Gastroesophageal sphincter (tissue), 4 donors: ENCODE measurements around the gene VPS8. TPM values are rescaled to one million over a fixed set of nuclear protein-coding genes. Genes with fewer than 3 reads are reported as not detected.

Experiments
- ATAC-seq: fragments of 150-250 bp; one replicate; pipeline ENCODE4 v1.9.1; 2016; ENCODE audit warnings: mild to moderate bottlenecking, moderate library complexity
- H3K27ac ChIP-seq, 4 donors: fragments of 200-600 bp; sonication (generic) in 3 of 4; 1 replicate in 3 of 4; 2 replicates in 1 of 4; pipeline ENCODE4 v1.5.1; 2016 to 2019
- H3K27me3 ChIP-seq: fragments of 200-600 bp; sonication (generic); one replicate; pipeline ENCODE4 v1.5.1; 2019
- H3K36me3 ChIP-seq, 2 donors: fragments of 200-600 bp; sonication (generic); one replicate each; pipeline ENCODE4 v1.5.1; 2019; ENCODE audit warnings: control low read depth in 1 of 2
- H3K4me1 ChIP-seq, 3 donors: fragments of 200-600 bp; sonication (generic); 1 replicate in 2 of 3; 2 replicates in 1 of 3; pipeline ENCODE4 v1.5.1; 2016 to 2019; ENCODE audit warnings: control low read depth in 2 of 3
- H3K4me3 ChIP-seq, 2 donors: fragments of 200-600 bp; sonication (generic); one replicate each; pipeline ENCODE4 v1.5.1; 2019; ENCODE audit warnings: mild to moderate bottlenecking in 1 of 2, moderate library complexity in 1 of 2
- H3K9me3 ChIP-seq, 3 donors: fragments of 200-600 bp; sonication (generic); one replicate each; pipeline ENCODE4 v1.5.1; 2017 to 2019; ENCODE audit warnings: control low read depth in 2 of 3
- EP300 ChIP-seq: sonication (generic); formaldehyde crosslinking; IDR thresholded peaks from one replicate; pipeline ENCODE4 v1.6.1; 2017; ENCODE audit warnings: antibody characterized with exemption, mild to moderate bottlenecking
- POLR2A ChIP-seq, 2 donors: fragments of 450-650 bp; IDR thresholded peaks; one replicate each; pipeline ENCODE4 v1.6.1; 2017; ENCODE audit warnings: antibody characterized with exemption in 2 of 2, mild to moderate bottlenecking in 2 of 2, moderate library complexity in 1 of 2
- POLR2AphosphoS5 ChIP-seq: sonication (generic); formaldehyde crosslinking; IDR thresholded peaks from one replicate; pipeline ENCODE4 v1.6.1; 2017; ENCODE audit warnings: antibody characterized with exemption
- WGBS, 2 donors: methylation state at CpG; one replicate each; pipeline ENCODE4 v1.1.5; 2018; ENCODE audit warnings: low coverage in 1 of 2; 5-methylcytosine and 5-hydroxymethylcytosine counted together
- total RNA-seq, 4 donors: library from RNA; depleted of rRNA; stranded (reverse); fragments of >200 nt; gene quantifications; one replicate each; pipeline ENCODE4 v1.1.0, GENCODE V29; 2016
- TF ChIP-seq, protein P1 (sequence below), 4 experiments: fragments of 200-600 bp in 2 of 4; fragments of 450-650 bp in 2 of 4; sonication (generic) in 1 of 4; IDR thresholded peaks; one replicate each; pipeline ENCODE4 v1.5.1; 2017 to 2019; ENCODE audit warnings: antibody characterized with exemption in 4 of 4, mild to moderate bottlenecking in 2 of 4, moderate library complexity in 2 of 4

Gene VPS8
- total RNA-seq, 4 donors from 2014 or later: 27.1 to 72.5 (median 40.8) TPM

DNA sequence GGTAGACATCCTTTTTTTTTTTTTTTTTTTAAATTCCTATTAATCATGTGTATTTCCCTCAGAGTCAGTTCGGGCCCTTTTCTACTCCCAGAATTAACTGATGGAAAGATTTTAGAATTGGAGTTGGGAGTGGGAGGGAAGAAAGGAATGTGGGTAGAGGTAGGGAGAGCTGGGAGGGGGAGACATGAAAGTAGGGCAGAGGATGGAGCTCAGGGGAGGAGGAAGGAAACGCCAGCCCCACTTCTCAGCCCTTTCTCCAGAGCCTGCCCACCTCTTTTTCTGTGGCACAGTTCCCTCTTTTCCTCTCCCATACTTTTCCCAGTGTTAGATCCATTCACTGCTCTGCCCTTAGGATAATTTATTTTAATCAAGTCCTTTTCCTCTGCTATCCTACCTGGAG lies 129.4 kb downstream of the VPS8 start:
- H3K27ac ChIP-seq: no peak overlapping the region
- 87 to 95% methylated on average over 2 of the region's 2 CpGs for WGBS, 2 donors
- no peak overlapping the region for H3K4me3 ChIP-seq
- H3K4me1 ChIP-seq: no peaks in the 10 kb centered on the region
- no peaks in the 10 kb centered on the region for H3K27me3 ChIP-seq
- no peaks in the 10 kb centered on the region for H3K9me3 ChIP-seq
- TF ChIP-seq, protein P1, sequence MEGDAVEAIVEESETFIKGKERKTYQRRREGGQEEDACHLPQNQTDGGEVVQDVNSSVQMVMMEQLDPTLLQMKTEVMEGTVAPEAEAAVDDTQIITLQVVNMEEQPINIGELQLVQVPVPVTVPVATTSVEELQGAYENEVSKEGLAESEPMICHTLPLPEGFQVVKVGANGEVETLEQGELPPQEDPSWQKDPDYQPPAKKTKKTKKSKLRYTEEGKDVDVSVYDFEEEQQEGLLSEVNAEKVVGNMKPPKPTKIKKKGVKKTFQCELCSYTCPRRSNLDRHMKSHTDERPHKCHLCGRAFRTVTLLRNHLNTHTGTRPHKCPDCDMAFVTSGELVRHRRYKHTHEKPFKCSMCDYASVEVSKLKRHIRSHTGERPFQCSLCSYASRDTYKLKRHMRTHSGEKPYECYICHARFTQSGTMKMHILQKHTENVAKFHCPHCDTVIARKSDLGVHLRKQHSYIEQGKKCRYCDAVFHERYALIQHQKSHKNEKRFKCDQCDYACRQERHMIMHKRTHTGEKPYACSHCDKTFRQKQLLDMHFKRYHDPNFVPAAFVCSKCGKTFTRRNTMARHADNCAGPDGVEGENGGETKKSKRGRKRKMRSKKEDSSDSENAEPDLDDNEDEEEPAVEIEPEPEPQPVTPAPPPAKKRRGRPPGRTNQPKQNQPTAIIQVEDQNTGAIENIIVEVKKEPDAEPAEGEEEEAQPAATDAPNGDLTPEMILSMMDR (IDR thresholded peaks at IDR 0.05): no peak
- TF ChIP-seq POLR2A (IDR thresholded peaks at IDR 0.05): no peak
- TF ChIP-seq POLR2AphosphoS5: no peak
- no peak for TF ChIP-seq EP300
- H3K36me3 ChIP-seq: peaks cover 0 to 83% of the 10 kb centered on the region in 2 donors
- ATAC-seq: no peak

DNA sequence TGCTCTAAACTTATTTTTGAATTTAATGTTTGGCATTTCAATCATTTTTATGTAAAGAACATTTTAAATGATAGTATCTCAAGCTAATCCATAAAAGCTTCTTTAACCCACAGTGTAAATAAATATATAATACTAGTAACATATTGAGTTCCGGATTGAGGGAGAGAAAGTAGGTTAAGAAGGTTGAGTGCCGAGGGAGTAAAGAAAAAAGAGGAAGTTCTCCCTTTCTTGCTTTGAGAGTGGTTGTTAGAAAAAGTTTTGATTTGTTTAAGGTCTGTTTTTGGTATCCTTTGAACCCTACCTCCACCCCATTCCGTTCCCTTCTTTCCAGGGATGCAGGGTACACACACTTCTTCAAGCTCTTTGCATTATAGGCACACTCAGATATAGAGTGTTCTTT lies 130.8 kb downstream of the VPS8 start:
- 93 to 100% methylated on average over 3 of the region's 3 CpGs for WGBS, 2 donors
- H3K27ac ChIP-seq: no peak overlapping the region
- peaks cover 0 to 72% of the 10 kb centered on the region in 2 donors for H3K36me3 ChIP-seq
- H3K9me3 ChIP-seq: no peaks in the 10 kb centered on the region
- no peaks in the 10 kb centered on the region for H3K27me3 ChIP-seq
- H3K4me3 ChIP-seq: no peak overlapping the region
- H3K4me1 ChIP-seq: no peaks in the 10 kb centered on the region
- TF ChIP-seq POLR2AphosphoS5: no peak
- no peak for TF ChIP-seq POLR2A (IDR thresholded peaks at IDR 0.05)
- TF ChIP-seq, protein P1 (IDR thresholded peaks at IDR 0.05): no peak
- no peak for TF ChIP-seq EP300
- ATAC-seq: no peak

DNA sequence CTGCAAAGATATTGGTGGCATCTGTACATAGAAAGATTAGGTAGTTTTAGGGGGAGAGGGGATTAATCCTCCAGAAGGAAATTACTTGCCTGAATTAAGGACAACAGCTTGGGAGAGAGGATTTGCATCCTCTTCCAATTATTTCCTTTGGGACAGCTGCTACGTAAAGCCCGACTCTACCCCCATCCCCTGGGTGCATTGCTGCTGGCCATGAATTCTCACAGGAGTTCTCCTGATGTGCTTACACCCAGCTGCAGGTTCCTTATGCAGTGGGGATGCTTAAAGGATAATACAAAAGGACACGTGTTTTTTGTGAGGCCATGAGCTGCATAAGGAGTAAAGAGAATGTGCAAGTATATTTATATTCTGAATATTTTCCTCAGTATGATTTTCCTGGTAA lies 132.3 kb downstream of the VPS8 start:
- Histone ChIP-seq H3K9me3 (no peaks in the 10 kb centered on the region), H3K36me3 (peaks cover 0 to 62% of the 10 kb centered on the region in 2 donors), H3K27me3 (no peaks in the 10 kb centered on the region), H3K4me1 (no peaks in the 10 kb centered on the region), H3K4me3 (no peak overlapping the region), H3K27ac (no peak overlapping the region)
- WGBS, 2 donors: 68 to 82% methylated on average over 3 of the region's 3 CpGs
- TF ChIP-seq EP300 (no peak), POLR2A (IDR thresholded peaks at IDR 0.05) (no peak), POLR2AphosphoS5 (no peak)
- TF ChIP-seq, protein P1 (IDR thresholded peaks at IDR 0.05): no peak
- ATAC-seq: no peak

DNA sequence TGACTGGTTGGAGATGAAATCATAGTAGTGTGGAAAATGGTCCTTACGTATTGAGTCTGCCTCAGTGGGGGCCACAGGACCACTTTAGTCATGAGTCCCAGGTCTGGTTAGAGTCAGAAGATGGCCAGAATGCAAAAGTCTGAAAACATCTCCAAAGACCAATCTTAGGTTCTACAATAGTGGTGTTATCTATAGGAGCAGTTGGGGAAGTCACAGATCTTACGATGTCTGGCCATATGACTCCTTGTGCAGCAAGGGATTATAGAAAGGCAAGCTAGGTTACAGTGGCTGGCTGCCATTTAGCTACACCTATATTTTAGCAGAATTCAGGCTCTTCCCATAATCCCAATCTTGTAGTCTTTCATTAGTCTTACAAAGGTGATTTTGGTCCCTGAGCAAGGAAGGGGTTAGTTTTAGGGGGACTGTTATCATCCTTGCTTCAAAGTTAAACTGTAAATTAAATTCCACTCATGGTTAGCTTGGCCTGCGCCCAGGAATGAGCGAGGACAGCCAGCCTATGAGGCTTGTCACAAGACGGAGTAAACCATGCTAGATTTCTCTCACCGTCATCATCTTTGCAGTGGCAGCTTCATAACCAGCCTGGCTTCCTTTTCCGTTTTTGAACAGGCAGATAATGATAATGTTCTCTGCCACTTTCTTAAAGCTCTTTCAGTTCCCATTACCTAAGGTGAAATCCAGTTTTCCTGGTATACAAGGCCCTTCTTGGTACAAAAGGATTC lies 134.1 kb downstream of the VPS8 start:
- no peak overlapping the region for H3K27ac ChIP-seq
- WGBS, 2 donors: 71 to 88% methylated on average over 5 to 7 of the region's 7 CpGs

More for the DNA sequence above, 134.1 kb downstream of the VPS8 start:
- Histone ChIP-seq H3K9me3 (no peaks in the 10 kb centered on the region), H3K4me3 (no peak overlapping the region), H3K27me3 (no peaks in the 10 kb centered on the region), H3K36me3 (peaks cover 0 to 56% of the 10 kb centered on the region in 2 donors), H3K4me1 (no peaks in the 10 kb centered on the region)
- no peak for TF ChIP-seq EP300
- no peak for TF ChIP-seq POLR2AphosphoS5
- TF ChIP-seq, protein P1 (IDR thresholded peaks at IDR 0.05): no peak
- TF ChIP-seq POLR2A (IDR thresholded peaks at IDR 0.05): no peak
- ATAC-seq: no peak
